ENCODE data around the gene ZNF22.

ZNF22 gene

DNA sequence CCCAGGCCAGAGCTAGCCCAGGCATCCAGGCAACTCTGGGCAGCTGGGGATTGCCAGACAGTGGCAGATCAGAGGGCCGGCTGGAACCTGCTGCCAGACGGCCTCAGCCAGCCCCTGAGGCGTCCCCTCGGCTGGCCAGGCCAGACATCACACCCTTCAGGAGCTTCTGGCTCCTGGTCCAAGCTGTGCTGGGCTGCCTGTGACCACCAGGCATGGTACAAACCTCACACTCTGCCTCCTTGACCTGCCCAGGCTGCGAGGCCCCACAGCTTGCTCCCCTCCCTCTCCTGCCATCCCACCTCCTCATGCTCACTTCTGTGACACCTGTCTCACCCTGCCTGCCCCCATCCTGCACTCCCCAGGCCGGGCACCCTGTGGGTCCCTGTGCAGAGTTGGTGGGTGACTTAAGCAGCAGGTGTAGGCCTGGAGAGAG lies 27.8 kb upstream of the ZNF22 start:
- peaks cover 15 to 21% of the 10 kb centered on the region in 2 donors for H3K36me3 ChIP-seq (ENCODE audit: control insufficient read depth in 2 of 2, insufficient read depth in 2 of 2, low read length in 2 of 2)

DNA sequence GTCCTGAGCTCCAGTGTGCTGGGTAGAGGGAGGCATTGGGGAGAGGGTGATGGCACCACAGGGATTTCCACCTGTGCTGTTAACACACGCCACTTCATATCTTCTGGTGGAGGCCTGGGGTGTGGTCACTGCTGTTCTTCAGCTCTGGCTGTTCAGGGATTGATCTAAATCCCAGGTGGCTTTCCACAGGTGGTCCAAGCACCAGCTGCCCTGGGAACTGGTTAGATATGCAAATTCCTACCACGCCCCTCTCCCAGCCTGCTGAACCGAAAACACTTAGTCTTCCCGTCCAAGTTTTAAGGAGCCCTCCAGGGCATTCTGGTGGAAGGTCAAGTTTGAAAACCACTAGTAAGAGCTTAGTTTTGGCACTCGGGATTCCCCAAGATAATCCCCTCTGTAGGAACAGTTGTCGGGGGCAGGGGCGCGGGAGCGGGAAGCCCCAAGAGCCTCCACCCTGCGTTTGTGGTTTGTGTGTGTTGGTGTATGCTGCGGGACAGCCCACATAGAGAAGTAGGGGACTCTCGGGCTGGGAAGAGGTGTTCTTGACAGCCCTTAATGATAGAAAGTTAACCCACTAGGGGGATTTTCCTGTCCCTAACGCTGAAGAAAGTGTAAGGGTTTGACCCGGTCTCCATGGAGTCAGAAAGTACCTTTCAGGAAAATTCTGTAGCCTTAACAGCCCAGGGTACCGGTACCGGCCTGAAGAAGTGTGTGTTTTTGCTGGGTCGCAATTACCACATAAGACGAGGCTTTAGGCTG lies 27.2 kb upstream of the ZNF22 start:
- Histone ChIP-seq H3K27ac (ENCODE audit: low read length) (peak overlapping the region; percentile 90), H3K9me3 (ENCODE audit: control insufficient read depth in 2 of 2, low read length in 2 of 2) (no peaks in the 10 kb centered on the region), H3K27me3 (ENCODE audit: control insufficient read depth in 1 of 2, insufficient read depth in 2 of 2, low read length in 2 of 2) (no peaks in the 10 kb centered on the region), H3K36me3 (ENCODE audit: control insufficient read depth in 2 of 2, insufficient read depth in 2 of 2, low read length in 2 of 2) (peaks cover 15 to 21% of the 10 kb centered on the region in 2 donors), H3K4me1 (ENCODE audit: control insufficient read depth, insufficient read depth, low read length) (peaks cover 50% of the 10 kb centered on the region), H3K9ac (ENCODE audit: low read length in 2 of 2) (peak overlapping the region in 1 of 2 donors; percentile 81), H3K4me3 (ENCODE audit: low read length in 2 of 2) (peak overlapping the region in 1 of 2 donors; percentile 79)

More for the DNA sequence above, 27.8 kb upstream of the ZNF22 start:
- no peaks in the 10 kb centered on the region for H3K9me3 ChIP-seq (ENCODE audit: control insufficient read depth in 2 of 2, low read length in 2 of 2)
- peaks cover 48% of the 10 kb centered on the region for H3K4me1 ChIP-seq (ENCODE audit: control insufficient read depth, insufficient read depth, low read length)
- no peak overlapping the region for H3K27ac ChIP-seq (ENCODE audit: low read length)
- no peaks in the 10 kb centered on the region for H3K27me3 ChIP-seq (ENCODE audit: control insufficient read depth in 1 of 2, insufficient read depth in 2 of 2, low read length in 2 of 2)
- H3K9ac ChIP-seq (ENCODE audit: low read length in 2 of 2), result no peak overlapping the region
- no peak overlapping the region for H3K4me3 ChIP-seq (ENCODE audit: low read length in 2 of 2)

DNA sequence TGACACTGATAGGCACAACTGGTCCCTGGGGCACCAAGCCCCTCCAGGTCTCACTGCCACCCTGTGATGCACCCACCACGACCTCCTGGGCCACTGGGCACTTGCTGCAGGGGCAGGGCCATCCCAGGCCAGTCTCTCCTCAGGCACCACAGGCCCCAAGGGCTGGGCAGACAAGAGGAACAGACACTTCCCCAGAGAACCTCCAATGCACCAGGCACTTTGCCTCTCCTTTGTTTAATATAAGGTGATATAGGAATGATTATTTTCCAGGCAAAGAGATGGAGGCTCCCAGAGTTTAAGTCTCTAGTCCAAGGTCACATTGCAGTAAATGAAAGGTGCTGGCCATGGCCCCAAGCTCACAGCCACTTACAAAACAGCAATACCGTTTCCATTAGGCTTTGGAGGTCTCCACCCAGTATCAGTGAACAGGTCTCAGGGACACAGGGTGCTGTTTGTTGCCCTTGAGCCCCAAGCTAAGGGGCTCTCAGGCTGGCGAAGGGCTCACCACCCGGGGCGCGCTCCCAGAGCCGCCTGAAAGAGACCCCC lies 26.6 kb upstream of the ZNF22 start:
- Histone ChIP-seq H3K9ac (ENCODE audit: low read length in 2 of 2) (peak overlapping the region; percentile 68 to 81), H3K27ac (ENCODE audit: low read length) (peak overlapping the region; percentile 90), H3K9me3 (ENCODE audit: control insufficient read depth in 2 of 2, low read length in 2 of 2) (no peaks in the 10 kb centered on the region), H3K36me3 (ENCODE audit: control insufficient read depth in 2 of 2, insufficient read depth in 2 of 2, low read length in 2 of 2) (peaks cover 12 to 21% of the 10 kb centered on the region in 2 donors), H3K4me3 (ENCODE audit: low read length in 2 of 2) (peak overlapping the region; percentile 73 to 79), H3K27me3 (ENCODE audit: control insufficient read depth in 1 of 2, insufficient read depth in 2 of 2, low read length in 2 of 2) (no peaks in the 10 kb centered on the region), H3K4me1 (ENCODE audit: control insufficient read depth, insufficient read depth, low read length) (peaks cover 55% of the 10 kb centered on the region)

DNA sequence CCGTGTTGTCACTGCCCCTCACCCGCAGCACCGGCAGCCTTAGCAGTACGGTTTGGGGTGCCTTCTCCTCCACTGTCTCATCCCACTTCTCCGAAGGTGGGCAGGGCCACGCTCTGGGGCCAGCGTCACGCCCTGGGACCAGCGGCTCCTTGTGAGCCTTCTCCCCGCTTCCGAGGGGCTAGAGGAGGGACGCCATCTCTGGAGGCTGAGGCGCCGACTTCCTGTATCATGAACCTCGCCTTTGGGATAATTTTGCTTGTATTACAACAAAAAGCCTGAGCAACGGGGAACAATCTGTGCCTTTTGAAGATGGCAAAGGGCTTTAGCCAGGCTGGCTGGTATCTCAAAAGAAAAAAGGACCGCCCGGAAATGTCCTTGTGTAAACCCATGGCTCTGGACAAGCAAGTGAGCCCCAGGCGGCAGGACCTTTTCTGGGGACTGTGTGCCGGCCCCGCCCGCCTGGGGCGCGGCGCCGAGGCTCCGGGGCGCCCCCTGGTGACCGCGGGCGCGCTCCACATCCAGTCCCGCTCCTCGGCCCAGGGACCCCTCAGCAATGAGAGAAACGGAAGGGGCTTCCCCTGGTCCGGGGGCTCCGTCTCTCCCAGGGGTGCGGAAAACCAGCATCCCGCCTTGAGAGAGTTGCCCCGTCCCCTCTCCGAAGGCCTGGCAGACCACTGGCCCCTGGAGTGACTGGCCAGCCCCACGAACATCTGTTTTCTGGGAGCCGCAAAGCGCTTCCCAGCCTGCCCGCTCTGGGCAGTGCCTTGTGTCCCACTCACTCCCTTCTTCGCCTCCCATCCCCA lies 25.9 kb upstream of the ZNF22 start:
- H3K9ac ChIP-seq (ENCODE audit: low read length in 2 of 2), result peak overlapping the region; percentile 68 to 81

DNA sequence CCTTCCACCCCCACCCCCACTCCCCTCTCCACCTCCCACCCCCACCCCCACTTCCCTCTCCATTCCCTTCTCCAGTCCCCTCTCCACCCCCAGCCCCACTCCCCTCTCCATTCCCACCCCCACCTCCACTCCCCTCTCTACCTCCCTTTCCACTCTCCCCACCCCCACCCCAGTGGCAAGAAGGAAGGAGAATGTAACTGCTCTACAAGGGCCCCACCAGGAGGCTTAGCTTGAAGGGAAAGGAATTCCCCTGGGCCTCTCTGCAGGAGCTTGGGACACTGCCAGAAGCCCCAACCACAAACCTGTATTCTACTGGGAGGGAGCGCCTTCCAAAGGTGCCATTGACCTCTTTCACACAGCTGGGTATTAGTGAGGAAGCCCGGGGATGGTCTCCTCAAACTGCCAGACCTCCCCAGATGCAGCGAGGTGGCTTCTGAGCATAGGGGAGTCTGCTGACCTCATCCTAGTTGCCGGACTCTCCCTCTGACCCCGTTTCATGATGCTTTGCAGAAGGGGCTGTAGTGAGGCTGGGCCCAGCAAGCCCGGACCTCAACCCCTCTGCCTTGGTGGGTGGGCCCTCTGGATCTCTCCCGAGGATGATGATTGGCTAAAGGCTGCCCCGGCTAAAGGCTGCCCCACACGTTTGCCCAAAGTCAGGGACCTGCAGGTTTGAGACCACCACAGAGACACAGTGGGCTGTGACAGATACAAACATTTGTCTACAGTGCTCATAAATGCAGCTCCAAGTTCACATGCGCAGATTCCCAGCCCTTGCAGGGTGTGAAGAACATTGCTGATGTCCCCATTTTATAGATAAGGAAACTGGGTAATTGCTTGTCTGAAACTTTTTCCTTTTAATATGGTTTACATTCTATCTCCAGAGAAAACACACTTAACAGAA lies 25.0 kb upstream of the ZNF22 start:
- Histone ChIP-seq H3K27me3 (ENCODE audit: control insufficient read depth in 1 of 2, insufficient read depth in 2 of 2, low read length in 2 of 2) (no peaks in the 10 kb centered on the region), H3K36me3 (ENCODE audit: control insufficient read depth in 2 of 2, insufficient read depth in 2 of 2, low read length in 2 of 2) (peaks cover 10 to 15% of the 10 kb centered on the region in 2 donors), H3K4me1 (ENCODE audit: control insufficient read depth, insufficient read depth, low read length) (peaks cover 70% of the 10 kb centered on the region), H3K9ac (ENCODE audit: low read length in 2 of 2) (peak overlapping the region in 1 of 2 donors; percentile 30), H3K27ac (ENCODE audit: low read length) (peak overlapping the region; percentile 58), H3K4me3 (ENCODE audit: low read length in 2 of 2) (peak overlapping the region; percentile 41 to 86), H3K9me3 (ENCODE audit: control insufficient read depth in 2 of 2, low read length in 2 of 2) (no peaks in the 10 kb centered on the region)

More for the DNA sequence above, 25.9 kb upstream of the ZNF22 start:
- Histone ChIP-seq H3K4me3 (ENCODE audit: low read length in 2 of 2) (peak overlapping the region; percentile 73 to 79), H3K9me3 (ENCODE audit: control insufficient read depth in 2 of 2, low read length in 2 of 2) (no peaks in the 10 kb centered on the region), H3K27ac (ENCODE audit: low read length) (peak overlapping the region; percentile 90), H3K4me1 (ENCODE audit: control insufficient read depth, insufficient read depth, low read length) (peaks cover 61% of the 10 kb centered on the region), H3K27me3 (ENCODE audit: control insufficient read depth in 1 of 2, insufficient read depth in 2 of 2, low read length in 2 of 2) (no peaks in the 10 kb centered on the region), H3K36me3 (ENCODE audit: control insufficient read depth in 2 of 2, insufficient read depth in 2 of 2, low read length in 2 of 2) (peaks cover 12 to 20% of the 10 kb centered on the region in 2 donors)

DNA sequence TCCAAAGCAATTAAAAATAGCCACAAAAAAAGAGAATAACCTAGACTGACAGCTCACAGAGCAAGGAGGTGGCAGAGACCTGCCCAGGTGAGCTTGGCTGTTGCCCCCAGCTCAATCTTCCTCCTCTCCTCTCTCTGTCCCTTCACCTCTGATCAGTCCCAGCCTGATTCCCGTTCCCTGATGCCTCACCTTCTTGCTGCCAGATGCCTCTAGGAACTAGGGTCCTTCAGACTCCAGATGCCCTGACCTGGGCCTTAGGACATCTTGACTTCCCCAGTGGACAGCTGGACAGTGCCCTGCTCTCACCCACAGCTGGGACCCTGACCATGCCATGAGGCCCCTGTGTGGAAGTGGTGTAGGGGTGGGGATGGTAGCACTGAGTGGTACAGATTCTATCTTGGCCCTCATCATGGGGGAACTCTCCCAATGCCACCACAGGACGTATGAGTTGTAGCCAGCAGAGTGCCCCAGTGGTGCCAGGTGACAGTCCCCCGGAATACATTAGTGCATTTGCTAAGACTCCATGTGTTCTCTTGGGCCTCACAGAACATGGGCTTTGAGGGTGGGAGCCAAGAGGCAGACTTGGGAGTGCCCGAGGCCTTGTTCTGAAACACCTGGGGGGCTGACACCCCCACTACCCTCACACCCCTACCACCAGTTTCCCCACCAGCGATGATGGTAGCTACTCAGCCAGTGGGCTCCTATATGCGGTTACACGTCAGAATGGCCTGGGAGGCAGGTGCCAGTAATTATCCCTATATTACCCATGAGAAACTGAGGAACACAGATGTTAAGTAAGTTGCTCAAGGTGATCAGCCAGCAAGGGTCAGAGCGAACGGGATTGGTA lies 24.1 kb upstream of the ZNF22 start:
- H3K4me3 ChIP-seq (ENCODE audit: low read length in 2 of 2), result peak overlapping the region; percentile 17 to 86
- peak overlapping the region; percentile 85 for H3K27ac ChIP-seq (ENCODE audit: low read length)
- peak overlapping the region; percentile 23 to 42 for H3K9ac ChIP-seq (ENCODE audit: low read length in 2 of 2)
- H3K4me1 ChIP-seq (ENCODE audit: control insufficient read depth, insufficient read depth, low read length), result peaks cover 79% of the 10 kb centered on the region
- no peaks in the 10 kb centered on the region for H3K27me3 ChIP-seq (ENCODE audit: control insufficient read depth in 1 of 2, insufficient read depth in 2 of 2, low read length in 2 of 2)
- H3K9me3 ChIP-seq (ENCODE audit: control insufficient read depth in 2 of 2, low read length in 2 of 2), result no peaks in the 10 kb centered on the region
- peaks cover 7 to 8% of the 10 kb centered on the region in 2 donors for H3K36me3 ChIP-seq (ENCODE audit: control insufficient read depth in 2 of 2, insufficient read depth in 2 of 2, low read length in 2 of 2)

DNA sequence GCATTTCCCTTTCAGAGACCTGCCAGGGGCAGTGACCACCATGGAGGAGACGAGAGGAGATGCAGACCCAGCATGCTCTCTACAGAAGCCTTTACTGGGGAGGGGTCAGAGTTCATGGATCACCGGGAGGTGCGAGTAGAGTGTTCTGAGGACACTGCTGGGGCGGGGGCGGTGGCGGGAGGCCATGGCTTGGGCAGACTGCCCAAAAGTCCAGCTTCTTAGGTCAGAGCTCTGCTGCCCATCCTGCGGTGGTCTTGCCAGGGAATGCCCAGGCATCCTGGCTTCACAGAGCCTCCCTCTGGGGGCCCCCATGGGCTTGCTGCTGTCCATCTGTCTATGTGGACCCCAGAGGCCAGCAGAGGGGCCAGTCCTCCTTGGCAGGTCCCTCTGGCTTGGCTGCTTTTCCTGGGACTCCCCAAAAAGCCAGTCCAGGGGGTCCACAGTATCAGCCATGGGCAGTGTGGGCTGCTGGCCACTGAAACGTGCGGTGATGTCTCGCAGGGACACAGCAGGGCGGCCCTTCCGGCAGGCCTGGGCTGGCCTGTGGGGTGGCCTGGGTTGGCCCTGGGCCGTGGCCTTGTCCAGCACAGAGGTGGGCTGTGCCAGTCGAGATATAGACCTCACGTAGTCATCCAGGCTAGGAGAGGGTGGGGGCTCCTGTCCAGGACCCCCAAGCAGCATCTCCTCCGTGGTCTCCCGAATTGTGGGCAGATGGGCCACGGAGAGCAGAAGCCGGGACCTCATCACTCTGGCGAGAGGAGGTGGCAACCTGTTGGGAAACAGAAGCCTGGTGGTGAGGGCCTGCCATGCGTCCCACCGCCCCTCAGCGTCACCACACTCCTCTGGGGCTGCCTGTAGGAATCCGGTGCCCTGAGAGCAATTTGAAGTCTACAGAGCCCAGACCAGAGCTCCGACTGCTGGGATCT lies 23.2 kb upstream of the ZNF22 start:
- Histone ChIP-seq H3K27me3 (ENCODE audit: control insufficient read depth in 1 of 2, insufficient read depth in 2 of 2, low read length in 2 of 2) (no peaks in the 10 kb centered on the region), H3K4me1 (ENCODE audit: control insufficient read depth, insufficient read depth, low read length) (peaks cover 88% of the 10 kb centered on the region), H3K9ac (ENCODE audit: low read length in 2 of 2) (peak overlapping the region; percentile 70 to 78), H3K4me3 (ENCODE audit: low read length in 2 of 2) (peak overlapping the region; percentile 67 to 86), H3K27ac (ENCODE audit: low read length) (peak overlapping the region; percentile 85), H3K9me3 (ENCODE audit: control insufficient read depth in 2 of 2, low read length in 2 of 2) (no peaks in the 10 kb centered on the region), H3K36me3 (ENCODE audit: control insufficient read depth in 2 of 2, insufficient read depth in 2 of 2, low read length in 2 of 2) (peaks cover 4 to 5% of the 10 kb centered on the region in 2 donors)

DNA sequence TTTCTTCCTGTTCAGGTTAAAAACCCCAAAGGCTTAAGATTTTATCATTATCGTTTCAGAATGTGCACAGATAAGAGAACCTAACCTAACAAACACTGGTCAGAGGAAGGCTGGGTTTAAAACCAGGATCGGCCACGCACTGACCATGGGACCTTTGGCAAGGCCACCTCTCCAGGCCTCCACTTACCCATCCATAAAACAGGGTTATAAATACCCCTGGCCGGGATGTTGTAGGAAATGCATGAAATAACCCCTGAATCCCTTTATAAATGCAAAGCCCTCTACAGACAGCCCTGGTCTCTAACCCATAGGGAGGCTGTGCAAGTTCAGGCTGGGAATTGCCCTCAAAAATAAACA lies 22.5 kb upstream of the ZNF22 start:
- Histone ChIP-seq H3K9me3 (ENCODE audit: control insufficient read depth in 2 of 2, low read length in 2 of 2) (no peaks in the 10 kb centered on the region), H3K4me3 (ENCODE audit: low read length in 2 of 2) (peak overlapping the region; percentile 67 to 86), H3K9ac (ENCODE audit: low read length in 2 of 2) (peak overlapping the region; percentile 70 to 78), H3K27me3 (ENCODE audit: control insufficient read depth in 1 of 2, insufficient read depth in 2 of 2, low read length in 2 of 2) (no peaks in the 10 kb centered on the region), H3K36me3 (ENCODE audit: control insufficient read depth in 2 of 2, insufficient read depth in 2 of 2, low read length in 2 of 2) (peaks cover 4 to 5% of the 10 kb centered on the region in 2 donors), H3K4me1 (ENCODE audit: control insufficient read depth, insufficient read depth, low read length) (peaks cover 87% of the 10 kb centered on the region), H3K27ac (ENCODE audit: low read length) (peak overlapping the region; percentile 85)
